SK-N-SH (cell line): ENCODE results near the gene WDR7. TPM values are rescaled to one million over a fixed set of nuclear protein-coding genes. Genes with fewer than 3 reads are reported as not detected.

Experiments used
- CTCF ChIA-PET: fragments of 300-600, 350-600 bp; formaldehyde crosslinking; extraction: SDS; loops from one replicate; lab custom pipeline; 2021; lab: Yijun Ruan, JAX
- POLR2A ChIA-PET: fragments of 350-600 bp; sonication (Branson Sonifier 250); formaldehyde crosslinking; extraction: SDS; loops from one replicate; lab custom pipeline; 2020; ENCODE audit warnings: antibody characterized with exemption, inconsistent platforms; lab: Yijun Ruan, JAX
- DNase-seq: peaks from one replicate; pipeline ENCODE4 v3.0.0; 2012
- H2AFZ ChIP-seq: fragments of 200-600 bp; sonication (generic); 2 replicates; pipeline ENCODE4 v1.8.1; 2016; ENCODE audit warnings: antibody characterized with exemption, mild to moderate bottlenecking, low read depth
- H3F3A ChIP-seq: fragments of 200-600 bp; sonication (generic); replicated peaks from 2 replicates; pipeline ENCODE3; 2016; ENCODE audit warnings: antibody characterized with exemption, mild to moderate bottlenecking; ENCODE audit not compliant: insufficient read depth
- H3K27ac ChIP-seq, 2 experiments: fragments of 200-500 bp in 1 of 2; fragments of 200-600 bp in 1 of 2; sonication (Bioruptor generic) in 1 of 2; sonication (generic), shearing (Covaris generic) in 1 of 2; 2 replicates each; pipeline versions ENCODE4 v1.5.1 to v1.6.1; 2014 to 2016; ENCODE audit warnings: low read depth in 2 of 2, inconsistent platforms in 1 of 2, low read length in 1 of 2, mild to moderate bottlenecking in 1 of 2, mixed read lengths in 1 of 2
- H3K27me3 ChIP-seq: fragments of 200-600 bp; sonication (generic), shearing (Covaris generic); 2 replicates; pipeline ENCODE4 v1.6.1; 2016; ENCODE audit warnings: mixed run types; ENCODE audit not compliant: insufficient read depth
- H3K36me3 ChIP-seq, 2 experiments: fragments of 200-500 bp in 1 of 2; fragments of 200-600 bp in 1 of 2; sonication (Bioruptor generic) in 1 of 2; sonication (generic) in 1 of 2; replicated peaks in 1 of 2; 2 replicates each; pipeline versions ENCODE3 to v1.5.1; 2014 to 2016; ENCODE audit warnings: low read length in 1 of 2, mild to moderate bottlenecking in 1 of 2; ENCODE audit not compliant: insufficient read depth in 2 of 2, control insufficient read depth in 1 of 2
- H3K4me1 ChIP-seq, 2 experiments: fragments of 200-500 bp in 1 of 2; fragments of 200-600 bp in 1 of 2; sonication (Bioruptor generic) in 1 of 2; sonication (generic), shearing (Covaris generic) in 1 of 2; 2 replicates each; pipeline versions ENCODE4 v1.5.1 to v1.6.1; 2014 to 2016; ENCODE audit warnings: low read depth in 1 of 2, low read length in 1 of 2, mixed run types in 1 of 2; ENCODE audit not compliant: insufficient read depth in 2 of 2, control insufficient read depth in 1 of 2
- H3K4me2 ChIP-seq: fragments of 200-600 bp; sonication (generic), shearing (Covaris generic); 2 replicates; pipeline ENCODE4 v1.6.1; 2017; ENCODE audit warnings: mixed run types
- H3K4me3 ChIP-seq, 2 experiments: fragments of 200-500 bp in 1 of 2; fragments of 200-600 bp in 1 of 2; sonication (Bioruptor generic) in 1 of 2; sonication (generic), shearing (Covaris generic) in 1 of 2; 2 replicates each; pipeline versions ENCODE4 v1.5.1 to v1.8.1; 2014 to 2016; ENCODE audit warnings: low read depth in 2 of 2, inconsistent platforms in 1 of 2, low read length in 1 of 2, mild to moderate bottlenecking in 1 of 2, mixed read lengths in 1 of 2, moderate library complexity in 1 of 2
- H3K79me2 ChIP-seq: fragments of 200-600 bp; sonication (generic); 2 replicates; pipeline ENCODE4 v1.8.1; 2017; ENCODE audit warnings: mild to moderate bottlenecking; ENCODE audit not compliant: insufficient read depth
- H3K9ac ChIP-seq: fragments of 200-600 bp; sonication (generic); 2 replicates; pipeline ENCODE4 v1.6.1; 2017; ENCODE audit warnings: mixed run types
- H3K9me2 ChIP-seq: fragments of 200-600 bp; sonication (generic); 2 replicates; pipeline ENCODE4 v1.6.1; 2017; ENCODE audit warnings: mixed run types
- H3K9me3 ChIP-seq: fragments of 200-600 bp; sonication (generic); 2 replicates; pipeline ENCODE4 v1.6.1; 2017; ENCODE audit warnings: mixed run types, mild to moderate bottlenecking, moderate library complexity
- H4K20me1 ChIP-seq: fragments of 200-600 bp; sonication (generic); 2 replicates; pipeline ENCODE4 v1.6.1; 2017; ENCODE audit warnings: mild to moderate bottlenecking, mixed run types; ENCODE audit not compliant: insufficient read depth
- CTCF ChIP-seq: fragments of 200-600 bp; sonication (generic); IDR thresholded peaks from 2 replicates; pipeline ENCODE4 v1.6.1; 2017; ENCODE audit warnings: antibody characterized with exemption, mild to moderate bottlenecking, moderate library complexity
- EZH2phosphoT487 ChIP-seq: fragments of 200-600 bp; sonication (generic); IDR thresholded peaks from 2 replicates; pipeline ENCODE4 v1.6.1; 2017; ENCODE audit warnings: low read depth, mixed run types, mild to moderate bottlenecking, antibody characterized with exemption, moderate library complexity, borderline replicate concordance
- FOSL2 ChIP-seq: IDR thresholded peaks from 2 replicates; pipeline ENCODE4 v1.4.0; 2012; ENCODE audit warnings: low read depth, mild to moderate bottlenecking, moderate library complexity, borderline replicate concordance
- FOXM1 ChIP-seq: IDR thresholded peaks from 2 replicates; pipeline ENCODE4 v1.4.0; 2012; ENCODE audit warnings: low read depth, mild to moderate bottlenecking
- GABPA ChIP-seq: IDR thresholded peaks from 2 replicates; pipeline ENCODE4 v1.4.0; 2012; ENCODE audit warnings: low read depth, mild to moderate bottlenecking
- JUND ChIP-seq: IDR thresholded peaks from 2 replicates; pipeline ENCODE4 v1.4.0; 2012
- MEF2A ChIP-seq: IDR thresholded peaks from 2 replicates; pipeline ENCODE4 v1.4.0; 2012; ENCODE audit warnings: low read depth, borderline replicate concordance
- NFIC ChIP-seq: IDR thresholded peaks from 2 replicates; pipeline ENCODE4 v1.4.0; 2012; ENCODE audit warnings: borderline replicate concordance
- PBX3 ChIP-seq: IDR thresholded peaks from 2 replicates; pipeline ENCODE4; 2012
- RAD21 ChIP-seq: IDR thresholded peaks from 2 replicates; pipeline ENCODE4 v1.6.1; 2012; ENCODE audit warnings: mild to moderate bottlenecking, low read length
- RXRA ChIP-seq: IDR thresholded peaks from 2 replicates; pipeline ENCODE4 v1.4.0; 2012; ENCODE audit warnings: low read depth, mild to moderate bottlenecking, borderline replicate concordance
- SMC3 ChIP-seq: IDR thresholded peaks from 2 replicates; pipeline ENCODE4 v1.6.1; 2012; ENCODE audit warnings: low read depth, low read length, improper control_type of control experiment
- TAF1 ChIP-seq: IDR thresholded peaks from 2 replicates; pipeline ENCODE4 v1.6.1; 2012; ENCODE audit warnings: low read depth, mild to moderate bottlenecking, low read length, moderate library complexity, borderline replicate concordance
- TCF12 ChIP-seq: IDR thresholded peaks from 2 replicates; pipeline ENCODE4 v1.4.0; 2012
- USF2 ChIP-seq: fragments of 150-350 bp; IDR thresholded peaks from 2 replicates; pipeline ENCODE4 v1.6.1; 2017; ENCODE audit warnings: antibody characterized with exemption, low read length, low read depth, borderline replicate concordance
- WGBS: methylation state at CpG from one replicate; pipeline ENCODE4 v1.1.6; 2017; ENCODE audit warnings: low lambda C conversion rate; 5-methylcytosine and 5-hydroxymethylcytosine counted together
- polyA plus RNA-seq, 3 experiments: library from polyadenylated mRNA; depleted of rRNA; stranded (reverse); fragments of >200 nt; gene quantifications; 2 replicates each; pipeline ENCODE4 v1.2.3, GENCODE V29; 2012
- TF ChIP-seq, protein P1 (sequence below): IDR thresholded peaks from 2 replicates; pipeline ENCODE4 v1.4.0; 2012; ENCODE audit warnings: low read depth, borderline replicate concordance

WDR7 gene
- polyA plus RNA-seq, 1 of the 3 experiments (the other 2 are of a cell fraction): 4.1 TPM

GRCh38 chr18:56815926-56816325 is 164.8 kb downstream of the WDR7 start:
- CTCF ChIA-PET: interaction anchor here (0.6 to 1.8 kb wide), 2 partner anchors 22 to 146 kb away, joined by 3 to 4 read pairs; no protein-coding TSS in a partner anchor
- TF ChIP-seq, protein P1, sequence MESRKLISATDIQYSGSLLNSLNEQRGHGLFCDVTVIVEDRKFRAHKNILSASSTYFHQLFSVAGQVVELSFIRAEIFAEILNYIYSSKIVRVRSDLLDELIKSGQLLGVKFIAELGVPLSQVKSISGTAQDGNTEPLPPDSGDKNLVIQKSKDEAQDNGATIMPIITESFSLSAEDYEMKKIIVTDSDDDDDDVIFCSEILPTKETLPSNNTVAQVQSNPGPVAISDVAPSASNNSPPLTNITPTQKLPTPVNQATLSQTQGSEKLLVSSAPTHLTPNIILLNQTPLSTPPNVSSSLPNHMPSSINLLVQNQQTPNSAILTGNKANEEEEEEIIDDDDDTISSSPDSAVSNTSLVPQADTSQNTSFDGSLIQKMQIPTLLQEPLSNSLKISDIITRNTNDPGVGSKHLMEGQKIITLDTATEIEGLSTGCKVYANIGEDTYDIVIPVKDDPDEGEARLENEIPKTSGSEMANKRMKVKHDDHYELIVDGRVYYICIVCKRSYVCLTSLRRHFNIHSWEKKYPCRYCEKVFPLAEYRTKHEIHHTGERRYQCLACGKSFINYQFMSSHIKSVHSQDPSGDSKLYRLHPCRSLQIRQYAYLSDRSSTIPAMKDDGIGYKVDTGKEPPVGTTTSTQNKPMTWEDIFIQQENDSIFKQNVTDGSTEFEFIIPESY: no peak
- TF ChIP-seq USF2: no peak
- TF ChIP-seq GABPA: no peak
- no peak for TF ChIP-seq RXRA
- no peak for TF ChIP-seq TCF12
- TF ChIP-seq JUND: no peak
- TF ChIP-seq FOSL2: no peak
- TF ChIP-seq MEF2A: no peak
- TF ChIP-seq CTCF: no peak
- TF ChIP-seq EZH2phosphoT487: no peak
- no peak for TF ChIP-seq SMC3
- no peak for TF ChIP-seq TAF1
- no peak for TF ChIP-seq FOXM1
- TF ChIP-seq NFIC: no peak
- TF ChIP-seq RAD21: no peak
- no peak for TF ChIP-seq PBX3
- TF ChIP-seq, all 33 proteins: peak for 0
- Histone ChIP-seq H3K4me2 (no peak overlapping the region), H3K36me3 (no peaks in the 10 kb centered on the region), H3K9me3 (no peaks in the 10 kb centered on the region), H3K79me2 (no peaks in the 10 kb centered on the region), H3K4me3 (no peak overlapping the region), H3K4me1 (no peaks in the 10 kb centered on the region), H3F3A (no peaks in the 10 kb centered on the region), H2AFZ (no peak overlapping the region), H3K27ac (no peak overlapping the region), H4K20me1 (no peaks in the 10 kb centered on the region), H3K9me2 (no peaks in the 10 kb centered on the region), H3K27me3 (no peaks in the 10 kb centered on the region), H3K9ac (no peak overlapping the region)
- POLR2A ChIA-PET: no interaction called here
- no peak for DNase-seq
- WGBS: 77% methylated on average over 7 of the region's 7 CpGs
